ENCODE results near the gene LARP4B. TPM values are rescaled to one million over a fixed set of nuclear protein-coding genes. Genes with fewer than 3 reads are reported as not detected.

LARP4B gene
- total and polyA plus RNA-seq, 7 donors, result 16.6 to 88.3 (median 66.6) TPM

DNA sequence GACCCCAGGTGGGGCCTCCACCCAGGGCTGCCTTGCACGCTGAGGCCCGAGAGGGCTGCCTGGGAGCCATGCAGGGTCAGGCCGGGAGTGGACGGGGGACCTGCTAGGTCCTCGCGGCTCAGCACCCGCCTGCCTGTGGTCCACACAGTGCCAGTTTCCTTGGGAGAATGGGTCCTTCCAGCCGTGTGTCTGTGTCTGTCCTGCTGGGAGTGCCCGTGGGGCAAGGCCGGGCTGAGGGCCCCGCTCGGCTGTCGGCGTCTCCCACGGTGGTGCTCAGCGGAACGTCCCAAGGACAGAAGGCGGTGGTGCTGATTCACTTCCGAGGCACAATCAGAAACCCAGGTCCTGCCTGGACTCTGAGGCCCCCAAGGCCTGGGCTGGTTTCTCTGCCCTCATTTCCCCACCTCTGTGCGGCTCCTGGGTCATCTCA, 33.5 kb upstream of the LARP4B start:
- Histone ChIP-seq H3K36me3 (ENCODE audit: insufficient read depth in 1 of 2, low read depth in 1 of 2) (no peaks in the 10 kb centered on the region), H3K27me3 (ENCODE audit: insufficient read depth in 3 of 3, low read length in 2 of 3) (peaks cover 0 to 2% (median 0%) of the 10 kb centered on the region in 3 donors), H3K4me3 (no peak overlapping the region), H3K27ac (no peak overlapping the region), H3K4me1 (no peaks in the 10 kb centered on the region), H3K9me3 (no peaks in the 10 kb centered on the region)
- no peak for DNase-seq
- intact Hi-C loops (cut with DNase I), result no loop called here
- 89 to 91% (median 91%) methylated on average over 19 to 20 of the region's 20 CpGs for WGBS, 3 donors
- TF ChIP-seq, protein P1, sequence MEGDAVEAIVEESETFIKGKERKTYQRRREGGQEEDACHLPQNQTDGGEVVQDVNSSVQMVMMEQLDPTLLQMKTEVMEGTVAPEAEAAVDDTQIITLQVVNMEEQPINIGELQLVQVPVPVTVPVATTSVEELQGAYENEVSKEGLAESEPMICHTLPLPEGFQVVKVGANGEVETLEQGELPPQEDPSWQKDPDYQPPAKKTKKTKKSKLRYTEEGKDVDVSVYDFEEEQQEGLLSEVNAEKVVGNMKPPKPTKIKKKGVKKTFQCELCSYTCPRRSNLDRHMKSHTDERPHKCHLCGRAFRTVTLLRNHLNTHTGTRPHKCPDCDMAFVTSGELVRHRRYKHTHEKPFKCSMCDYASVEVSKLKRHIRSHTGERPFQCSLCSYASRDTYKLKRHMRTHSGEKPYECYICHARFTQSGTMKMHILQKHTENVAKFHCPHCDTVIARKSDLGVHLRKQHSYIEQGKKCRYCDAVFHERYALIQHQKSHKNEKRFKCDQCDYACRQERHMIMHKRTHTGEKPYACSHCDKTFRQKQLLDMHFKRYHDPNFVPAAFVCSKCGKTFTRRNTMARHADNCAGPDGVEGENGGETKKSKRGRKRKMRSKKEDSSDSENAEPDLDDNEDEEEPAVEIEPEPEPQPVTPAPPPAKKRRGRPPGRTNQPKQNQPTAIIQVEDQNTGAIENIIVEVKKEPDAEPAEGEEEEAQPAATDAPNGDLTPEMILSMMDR (IDR thresholded peaks at IDR 0.05), result no peak
- peak in 1 of 4 donors; percentile 37 for ATAC-seq

DNA sequence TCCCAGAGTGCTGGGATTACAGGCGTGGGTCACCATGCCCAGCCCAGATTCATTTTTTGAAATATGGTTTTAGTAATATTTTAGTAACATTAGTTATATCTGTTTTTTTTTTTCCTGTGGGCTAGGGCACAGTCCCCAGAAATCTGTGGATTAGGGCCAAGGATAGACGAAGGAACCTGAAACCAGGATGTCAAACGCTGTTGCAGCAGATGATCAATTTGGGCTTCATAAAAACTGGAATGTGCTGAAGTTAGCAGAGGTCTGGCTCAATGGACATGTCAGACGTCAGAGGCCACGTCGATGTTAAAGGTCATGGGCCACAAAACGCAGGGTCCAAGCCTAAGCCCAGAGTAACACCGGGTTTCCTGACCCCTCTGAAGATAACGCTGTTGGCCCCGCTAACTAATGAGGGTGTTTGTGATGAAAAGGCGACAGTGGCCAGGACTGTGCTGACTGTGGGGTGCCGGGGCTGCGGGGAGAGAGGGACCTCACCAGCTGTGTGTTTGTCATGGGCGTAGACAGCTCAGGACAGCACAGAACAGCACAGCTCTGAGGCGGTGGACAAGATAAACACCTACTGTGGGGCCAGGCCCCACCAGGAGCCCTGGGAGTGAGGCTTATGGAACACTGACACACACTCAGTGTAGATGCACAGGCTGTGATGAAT, 32.9 kb upstream of the LARP4B start:
- Histone ChIP-seq H3K9me3 (no peaks in the 10 kb centered on the region), H3K4me3 (no peak overlapping the region), H3K27ac (no peak overlapping the region), H3K36me3 (ENCODE audit: insufficient read depth in 1 of 2, low read depth in 1 of 2) (no peaks in the 10 kb centered on the region), H3K27me3 (ENCODE audit: insufficient read depth in 3 of 3, low read length in 2 of 3) (no peaks in the 10 kb centered on the region), H3K4me1 (no peaks in the 10 kb centered on the region)
- 67 to 69% (median 68%) methylated on average over 15 of the region's 15 CpGs for WGBS, 3 donors
- TF ChIP-seq, protein P1 (IDR thresholded peaks at IDR 0.05), result no peak
- DNase-seq (no peak), ATAC-seq (peak in 1 of 4 donors; percentile 16)
- intact Hi-C loops (cut with DNase I), result no loop called here

DNA sequence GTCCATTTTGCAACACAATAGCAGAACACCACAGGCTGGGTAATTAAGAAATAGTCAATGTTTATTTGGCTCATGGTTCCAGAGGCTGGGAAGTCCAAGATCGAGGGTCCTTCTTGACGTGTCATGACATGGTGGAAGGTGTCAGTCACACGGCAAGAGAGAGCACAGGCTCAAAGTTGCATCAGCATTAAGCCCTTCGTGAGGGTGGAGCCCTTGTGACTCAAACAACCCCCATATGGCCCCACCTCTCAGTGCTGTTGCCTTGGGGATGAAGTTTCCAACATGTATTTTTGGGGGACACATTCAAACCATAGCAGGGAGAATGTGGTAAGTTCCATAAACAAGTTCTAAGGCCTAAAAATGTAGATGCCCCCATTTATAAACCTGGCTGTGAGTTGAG, 32.1 kb upstream of the LARP4B start:
- H3K4me3 ChIP-seq, result no peak overlapping the region
- intact Hi-C loops (cut with DNase I), result no loop called here
- ATAC-seq, result no peak
- no peaks in the 10 kb centered on the region for H3K9me3 ChIP-seq
- no peak overlapping the region for H3K27ac ChIP-seq
- TF ChIP-seq, protein P1 (IDR thresholded peaks at IDR 0.05), result no peak
- 86 to 91% (median 90%) methylated on average over 4 of the region's 4 CpGs for WGBS, 3 donors
- H3K27me3 ChIP-seq (ENCODE audit: insufficient read depth in 3 of 3, low read length in 2 of 3), result peaks cover 0 to 2% (median 0%) of the 10 kb centered on the region in 3 donors
- no peaks in the 10 kb centered on the region for H3K4me1 ChIP-seq
- H3K36me3 ChIP-seq (ENCODE audit: insufficient read depth in 1 of 2, low read depth in 1 of 2), result no peaks in the 10 kb centered on the region
- no peak for DNase-seq

DNA sequence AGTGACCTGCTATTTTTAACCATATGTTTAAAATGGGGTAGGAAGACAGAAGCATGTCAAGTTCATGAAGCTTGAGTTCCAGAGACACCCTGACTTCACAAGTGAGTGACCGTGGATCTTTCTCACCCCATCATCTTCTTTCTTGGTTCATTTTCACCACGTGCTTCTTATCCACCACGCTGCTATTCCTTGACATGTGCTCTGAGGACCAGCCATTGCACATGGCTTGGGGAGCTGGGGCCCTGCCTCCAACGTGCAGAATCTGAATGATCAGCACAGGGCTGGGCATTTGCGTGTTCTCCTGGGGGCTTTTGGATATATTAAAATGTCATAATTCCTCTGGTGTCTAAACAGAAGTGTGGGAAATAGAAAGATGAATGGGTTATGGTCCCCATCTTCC, 31.7 kb upstream of the LARP4B start:
- intact Hi-C loops (cut with DNase I), result no loop called here
- WGBS, 3 donors, result 78 to 83% (median 81%) methylated on average over 5 of the region's 5 CpGs
- Histone ChIP-seq H3K27ac (no peak overlapping the region), H3K9me3 (no peaks in the 10 kb centered on the region), H3K27me3 (ENCODE audit: insufficient read depth in 3 of 3, low read length in 2 of 3) (peaks cover 0 to 6% (median 0%) of the 10 kb centered on the region in 3 donors), H3K4me3 (no peak overlapping the region), H3K4me1 (no peaks in the 10 kb centered on the region), H3K36me3 (ENCODE audit: insufficient read depth in 1 of 2, low read depth in 1 of 2) (no peaks in the 10 kb centered on the region)
- TF ChIP-seq, protein P1 (IDR thresholded peaks at IDR 0.05), result no peak
- no peak for ATAC-seq
- DNase-seq, result no peak

DNA sequence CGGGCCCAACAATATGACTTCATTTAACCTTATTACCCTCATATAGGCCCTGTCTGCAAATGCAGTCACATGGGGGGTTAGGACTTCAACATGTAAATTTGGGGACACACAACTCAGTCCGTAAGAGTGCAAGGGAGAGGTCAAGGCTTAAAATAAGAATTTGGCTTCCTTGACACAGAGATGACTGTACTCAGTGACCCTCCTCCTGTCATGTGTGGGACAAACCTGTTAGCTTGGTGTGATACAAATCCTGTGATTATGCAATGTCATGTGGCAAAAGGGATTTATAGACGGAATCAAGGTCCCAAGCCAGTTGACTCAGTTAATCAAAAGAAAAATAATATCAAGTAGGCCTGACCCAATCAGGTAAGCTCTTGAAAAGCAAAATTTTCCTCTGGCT, 30.8 kb upstream of the LARP4B start:
- H3K27me3 ChIP-seq (ENCODE audit: insufficient read depth in 3 of 3, low read length in 2 of 3), result peaks cover 0 to 6% (median 0%) of the 10 kb centered on the region in 3 donors
- intact Hi-C loops (cut with DNase I), result no loop called here
- DNase-seq (no peak), ATAC-seq (no peak)
- H3K4me1 ChIP-seq, result no peaks in the 10 kb centered on the region
- no peak overlapping the region for H3K27ac ChIP-seq
- H3K36me3 ChIP-seq (ENCODE audit: insufficient read depth in 1 of 2, low read depth in 1 of 2), result no peaks in the 10 kb centered on the region
- TF ChIP-seq, protein P1 (IDR thresholded peaks at IDR 0.05), result no peak
- H3K9me3 ChIP-seq, result no peaks in the 10 kb centered on the region
- H3K4me3 ChIP-seq, result no peak overlapping the region
- 85 to 89% (median 89%) methylated on average over 3 of the region's 3 CpGs for whole genome bisulfite sequencing, 3 donors
